Ishikawa (cell line): ENCODE results near the gene MLLT3.

Source experiments
- CEBPB ChIP-seq: IDR thresholded peaks from 2 replicates; pipeline ENCODE4 v1.6.1; 2012
- EGR1 ChIP-seq: IDR thresholded peaks from 2 replicates; pipeline ENCODE4 v1.6.1; 2012
- EP300 ChIP-seq: IDR thresholded peaks from 2 replicates; pipeline ENCODE4 v1.6.1; 2012; ENCODE audit warnings: borderline replicate concordance
- FOXM1 ChIP-seq: IDR thresholded peaks from 2 replicates; pipeline ENCODE4 v1.6.1; 2012; ENCODE audit warnings: low read depth, borderline replicate concordance
- NFIC ChIP-seq: IDR thresholded peaks from 2 replicates; pipeline ENCODE4 v1.6.1; 2012
- RAD21 ChIP-seq: IDR thresholded peaks from 2 replicates; pipeline ENCODE4 v1.6.1; 2012; ENCODE audit warnings: low read depth
- REST ChIP-seq: IDR thresholded peaks from 2 replicates; pipeline ENCODE4 v1.6.1; 2012; ENCODE audit warnings: low read depth, mild to moderate bottlenecking
- TAF1 ChIP-seq: IDR thresholded peaks from 2 replicates; pipeline ENCODE4 v1.6.1; 2012; ENCODE audit warnings: low read depth, mild to moderate bottlenecking
- TCF12 ChIP-seq: IDR thresholded peaks from 2 replicates; pipeline ENCODE4 v1.6.1; 2012; ENCODE audit warnings: low read depth
- TEAD4 ChIP-seq: IDR thresholded peaks from 2 replicates; pipeline ENCODE4 v1.6.1; 2012
- YY1 ChIP-seq: IDR thresholded peaks from 2 replicates; pipeline ENCODE4 v1.6.1; 2012; ENCODE audit warnings: low read depth
- ZBTB7A ChIP-seq: IDR thresholded peaks from 2 replicates; pipeline ENCODE4 v1.6.1; 2012; ENCODE audit warnings: low read depth
- TF ChIP-seq, protein P1 (sequence below): IDR thresholded peaks from 2 replicates; pipeline ENCODE4 v1.6.1; 2012

DNA sequence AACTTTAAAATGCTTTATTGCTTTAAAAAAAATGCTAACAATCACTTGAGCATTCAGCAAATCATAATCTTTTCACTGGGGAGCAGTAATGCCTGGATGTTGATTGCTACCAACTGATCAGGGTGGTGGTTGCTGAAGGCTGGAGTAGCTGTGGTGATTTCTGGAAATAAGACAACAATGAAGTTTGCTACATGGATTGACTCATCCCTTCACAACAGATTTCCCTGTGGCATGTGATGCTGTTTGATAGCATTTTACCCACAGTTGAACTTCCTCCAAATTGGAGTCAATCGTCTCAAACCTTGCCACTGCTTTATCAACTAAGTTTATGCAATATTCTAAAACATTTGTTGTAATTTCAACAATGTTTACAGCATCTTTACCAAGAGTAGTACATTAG, 83.3 kb downstream of the MLLT3 start:
- TF ChIP-seq EP300: no peak
- no peak for TF ChIP-seq TAF1
- TF ChIP-seq YY1: no peak
- no peak for TF ChIP-seq RAD21
- TF ChIP-seq CEBPB: no peak
- TF ChIP-seq NFIC: no peak
- TF ChIP-seq TEAD4: no peak
- no peak for TF ChIP-seq EGR1
- TF ChIP-seq, protein P1, sequence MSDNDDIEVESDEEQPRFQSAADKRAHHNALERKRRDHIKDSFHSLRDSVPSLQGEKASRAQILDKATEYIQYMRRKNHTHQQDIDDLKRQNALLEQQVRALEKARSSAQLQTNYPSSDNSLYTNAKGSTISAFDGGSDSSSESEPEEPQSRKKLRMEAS: no peak
- no peak for TF ChIP-seq FOXM1
- TF ChIP-seq TCF12: no peak
- no peak for TF ChIP-seq REST
- no peak for TF ChIP-seq ZBTB7A
